ENCODE data around the gene PTPRT. TPM values are rescaled to one million over a fixed set of nuclear protein-coding genes. Genes with fewer than 3 reads are reported as not detected.

The PTPRT gene
- polyA plus RNA-seq, 1 donor: 1.9 TPM

DNA sequence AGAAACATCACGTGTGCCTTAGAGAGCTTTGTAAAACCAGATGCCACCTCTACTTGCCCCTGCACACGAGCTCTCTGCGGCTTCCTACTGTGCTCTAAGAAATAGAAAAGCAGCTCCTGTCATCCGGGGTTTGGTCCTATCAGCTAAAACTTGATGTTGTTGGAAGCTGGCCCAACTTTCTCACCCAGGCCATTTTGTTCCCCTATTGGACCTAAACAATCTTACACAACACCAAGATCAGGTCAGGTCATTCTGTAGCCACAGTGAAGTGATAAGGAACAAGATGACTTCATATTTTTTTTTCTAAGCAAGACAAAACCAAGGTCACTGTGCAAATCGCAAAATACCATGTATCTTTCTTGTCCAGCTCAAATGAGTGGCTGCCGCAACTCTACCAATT is 486.0 kb downstream of the PTPRT start:
- no peak for DNase-seq

DNA sequence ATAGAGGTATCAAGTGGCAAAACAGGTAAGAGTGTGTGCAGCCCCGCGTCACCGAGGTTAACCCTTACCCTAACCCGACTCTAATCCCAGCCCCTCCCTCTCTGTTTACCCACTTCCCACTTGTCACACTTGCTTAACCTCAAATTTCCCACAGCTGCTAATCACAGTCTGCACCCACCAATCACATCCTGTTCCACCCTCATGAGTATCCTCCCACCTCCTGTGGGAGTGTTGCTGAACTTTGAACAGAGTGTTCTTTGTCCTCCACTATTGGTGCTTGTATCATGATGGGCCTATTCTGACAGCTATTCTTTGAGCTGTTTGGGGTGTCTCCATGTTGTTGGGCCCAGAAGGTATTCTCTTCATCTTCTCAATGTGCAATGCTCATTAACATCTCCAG is 487.8 kb downstream of the PTPRT start:
- no peak for DNase-seq

DNA sequence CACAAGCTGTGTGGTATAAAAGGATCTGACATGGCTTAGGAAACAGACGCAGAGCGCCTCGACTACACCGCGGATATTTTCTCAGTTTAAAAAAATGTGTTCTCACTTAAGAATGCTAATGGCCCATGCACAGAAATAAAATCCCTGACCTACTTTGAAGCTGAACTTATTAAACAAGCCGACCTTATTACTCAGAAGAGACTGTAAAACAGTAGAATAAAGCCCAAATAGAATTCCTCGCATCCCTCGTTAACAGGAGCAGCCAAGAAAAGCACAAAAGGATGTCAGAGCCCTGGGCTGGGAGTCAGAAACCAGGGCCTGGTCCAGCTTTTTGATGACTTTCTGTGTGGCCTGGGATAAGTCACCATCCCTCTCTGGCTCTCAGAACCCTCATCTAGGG is 489.3 kb downstream of the PTPRT start:
- DNase-seq: no peak

DNA sequence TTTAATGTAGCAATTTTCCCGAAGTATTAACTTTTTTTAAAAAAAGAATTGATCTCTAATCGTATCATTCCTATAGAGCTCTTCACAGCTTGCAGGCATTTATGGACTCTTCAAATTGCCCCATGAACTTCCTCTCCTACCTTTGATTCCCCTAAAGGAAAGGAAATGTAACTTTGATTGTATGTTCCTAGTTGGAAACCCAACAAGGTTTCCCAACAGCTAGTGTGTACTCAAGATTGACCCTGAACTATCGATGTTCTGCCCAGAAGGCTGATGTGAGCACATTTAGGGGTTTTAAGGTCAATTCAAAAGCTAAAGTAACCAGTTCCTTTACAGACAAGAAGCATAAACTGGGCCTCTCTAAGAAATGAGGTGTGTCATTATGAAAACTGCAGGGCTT is 491.7 kb downstream of the PTPRT start:
- no peak for DNase-seq

DNA sequence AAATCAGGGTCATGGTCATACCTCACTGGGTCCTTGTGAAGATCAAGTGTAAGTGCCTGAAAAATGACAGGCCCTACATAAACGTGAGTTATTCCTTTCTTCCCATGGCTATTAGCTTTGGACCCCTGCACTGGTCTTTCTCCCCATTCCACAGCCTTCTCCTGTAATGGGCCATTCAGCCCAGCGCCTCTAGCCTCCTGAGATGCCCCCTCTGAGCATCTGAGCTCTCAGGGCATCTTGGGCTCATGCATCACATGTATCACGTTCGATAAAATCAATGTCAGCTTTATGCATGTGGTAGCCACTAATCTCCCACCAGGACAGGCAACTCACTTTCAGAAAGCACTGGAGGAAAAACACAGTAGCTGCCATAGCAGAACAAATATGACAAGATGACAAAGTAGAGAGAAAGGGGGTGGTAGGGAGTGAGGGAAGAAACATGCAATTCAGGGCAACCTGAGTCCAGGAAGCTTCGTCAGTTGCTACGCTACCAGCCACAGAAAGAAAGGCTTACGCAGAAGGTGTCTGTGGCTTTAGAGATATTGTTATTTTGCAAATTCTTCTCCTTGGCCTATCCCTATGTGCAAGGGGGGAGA is 498.8 kb downstream of the PTPRT start:
- DNase-seq: no peak

DNA sequence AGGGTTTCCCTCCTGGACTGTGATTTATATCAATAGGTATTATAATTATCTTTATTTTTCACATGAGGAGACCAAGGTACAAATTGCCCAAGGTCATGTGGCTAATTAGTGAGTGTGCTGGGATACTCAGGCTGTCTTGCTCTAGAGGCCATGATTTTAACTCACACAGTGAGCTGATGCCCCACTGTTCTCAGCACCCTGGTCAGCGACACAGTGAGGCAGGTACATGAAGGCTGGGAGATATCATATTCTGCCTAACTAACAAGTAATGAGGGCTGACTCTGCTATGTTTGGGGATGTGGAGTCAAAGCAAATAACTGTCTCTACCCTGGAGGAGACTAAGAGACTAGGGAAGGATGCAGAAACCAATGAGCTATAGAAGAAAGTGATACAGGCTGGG is 501.1 kb downstream of the PTPRT start:
- peak; percentile 11 for DNase-seq

DNA sequence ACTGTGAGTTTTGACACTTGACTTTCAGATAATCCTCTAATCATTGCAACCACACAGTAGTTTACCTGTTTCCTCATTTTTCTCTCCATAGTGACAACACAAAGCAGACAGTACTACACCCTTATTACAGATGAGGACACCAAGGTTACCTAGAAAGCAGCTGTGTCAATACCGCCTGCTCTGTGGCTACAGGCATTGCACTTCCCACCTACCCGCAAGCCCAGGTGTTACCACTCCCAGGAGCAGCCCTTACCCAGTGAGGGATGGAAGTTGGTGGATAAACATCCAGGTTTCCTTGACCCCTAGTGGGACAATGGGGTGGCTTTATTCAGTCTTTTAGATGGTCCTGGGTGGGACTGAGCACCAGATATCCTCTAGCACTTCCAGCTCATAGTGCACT is 503.6 kb downstream of the PTPRT start:
- DNase-seq: no peak

DNA sequence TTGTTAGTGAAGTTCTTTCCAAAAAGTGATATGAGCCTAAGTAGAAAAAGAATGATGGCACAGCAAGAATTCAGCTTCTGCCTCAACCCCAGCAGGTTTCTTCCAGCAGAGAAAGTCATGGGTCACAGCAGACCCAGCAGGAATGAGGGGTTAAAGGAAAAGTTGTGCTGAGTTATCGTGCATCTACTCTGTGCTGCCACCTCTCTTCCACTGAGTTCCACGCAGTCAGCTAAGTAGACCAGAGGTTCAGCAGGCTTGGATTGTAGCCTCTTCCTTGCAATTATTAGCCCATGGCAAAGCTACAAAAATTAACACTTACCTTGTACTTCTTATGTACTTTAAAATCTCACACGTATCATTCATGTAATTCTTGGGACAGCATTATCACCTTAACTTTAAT is 510.8 kb downstream of the PTPRT start:
- DNase-seq: no peak

DNA sequence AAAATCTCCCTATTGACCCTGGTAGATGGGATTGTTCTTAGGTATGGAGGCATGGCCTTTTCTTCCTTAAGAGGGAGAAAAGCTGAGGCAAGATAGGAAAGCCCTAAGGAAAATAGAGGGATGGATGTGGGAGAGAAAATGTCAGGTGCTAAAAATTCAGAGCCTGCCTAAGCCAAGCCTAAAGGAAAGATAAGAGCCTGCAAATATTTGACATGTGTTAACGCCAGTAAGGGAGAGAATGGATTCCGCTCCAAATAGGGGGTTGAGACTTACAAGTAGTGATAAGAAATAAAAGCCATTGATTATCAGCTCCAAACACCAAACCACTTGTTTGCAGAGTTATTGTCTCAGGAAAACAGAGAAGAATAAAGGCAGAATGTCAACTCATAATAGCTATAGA is 533.6 kb downstream of the PTPRT start:
- DNase-seq: no peak

DNA sequence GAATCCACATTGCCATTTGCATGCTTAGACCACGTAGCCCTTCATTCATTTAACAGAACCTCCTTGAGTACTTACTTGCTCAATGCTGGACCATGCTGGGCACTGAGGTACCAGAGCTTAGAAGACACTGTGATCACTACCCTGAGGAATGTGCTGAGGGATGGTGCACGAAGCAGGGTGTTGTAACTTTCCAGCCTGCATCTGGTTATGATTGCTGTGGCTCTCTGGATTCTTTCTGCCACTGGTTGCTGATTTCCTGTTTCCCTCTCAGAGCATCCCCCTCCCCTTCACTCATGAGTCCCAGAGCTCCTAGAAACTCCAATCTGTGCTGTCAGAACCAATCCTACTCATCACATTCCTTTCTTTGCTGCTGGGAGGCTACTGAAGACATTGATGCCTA is 537.4 kb downstream of the PTPRT start:
- DNase-seq: no peak

DNA sequence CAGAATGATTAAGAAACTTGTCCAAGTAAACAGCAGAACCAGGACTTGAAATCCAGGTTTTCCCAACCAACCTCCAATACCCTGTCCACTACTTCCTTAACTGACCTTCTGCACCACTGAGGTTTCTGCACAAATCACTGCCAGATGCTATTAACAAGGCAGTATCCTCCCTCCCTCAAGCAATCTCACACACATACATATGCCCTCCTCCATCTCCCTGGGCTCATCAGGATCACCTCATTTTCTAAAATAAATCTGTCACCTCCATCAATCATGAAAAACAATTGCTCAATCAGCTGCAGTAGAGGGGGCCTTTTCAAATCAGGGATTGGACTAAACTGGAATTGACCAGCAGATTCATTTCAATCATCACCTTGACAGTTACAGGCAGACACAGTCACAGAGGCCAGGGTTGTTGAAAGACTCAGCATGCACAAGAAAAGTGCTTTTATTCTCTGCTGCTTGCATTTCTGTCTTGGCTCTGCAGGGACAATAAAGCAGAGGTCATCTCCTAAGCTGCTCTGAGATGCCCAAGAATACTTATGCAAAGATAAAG is 539.4 kb downstream of the PTPRT start:
- no peak for DNase-seq

DNA sequence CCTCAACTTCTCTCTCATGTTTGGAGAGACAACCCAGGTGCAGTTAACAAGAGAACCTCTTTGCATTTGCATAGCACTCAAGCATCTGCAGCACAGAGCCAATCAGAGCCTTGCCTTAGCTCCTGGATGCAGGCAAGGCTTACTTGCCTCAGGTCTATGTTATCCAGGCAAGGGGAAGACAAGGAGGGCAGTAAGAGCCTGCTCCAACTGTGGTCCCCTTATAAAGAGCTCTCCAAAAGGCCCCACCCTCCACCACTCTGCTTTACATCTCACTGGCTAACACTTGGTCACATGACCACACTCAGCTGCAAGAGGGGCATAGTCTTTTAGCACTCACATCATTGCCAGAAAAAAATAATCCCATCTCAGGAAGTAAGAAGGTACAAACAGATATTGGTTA is 540.0 kb downstream of the PTPRT start:
- no peak for DNase-seq

DNA sequence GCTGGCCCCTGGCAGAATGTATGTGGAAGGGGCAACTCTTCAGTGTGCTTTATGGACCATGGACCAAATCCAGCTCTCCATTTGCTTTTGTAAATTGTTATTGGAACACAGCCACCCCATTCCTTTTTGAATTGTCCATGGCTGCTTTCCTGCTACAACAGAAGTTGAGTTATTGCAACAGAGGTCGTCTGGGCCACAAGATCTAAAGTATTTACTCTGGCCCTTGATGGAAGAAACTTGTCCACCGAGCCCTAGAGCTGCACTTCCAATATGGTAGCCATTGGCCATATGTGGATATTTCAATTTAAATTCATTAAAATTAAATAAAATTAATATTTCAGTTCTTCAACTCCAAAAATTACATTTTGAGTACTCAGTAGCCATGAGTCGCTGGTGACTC is 543.5 kb downstream of the PTPRT start:
- no peak for DNase-seq

DNA sequence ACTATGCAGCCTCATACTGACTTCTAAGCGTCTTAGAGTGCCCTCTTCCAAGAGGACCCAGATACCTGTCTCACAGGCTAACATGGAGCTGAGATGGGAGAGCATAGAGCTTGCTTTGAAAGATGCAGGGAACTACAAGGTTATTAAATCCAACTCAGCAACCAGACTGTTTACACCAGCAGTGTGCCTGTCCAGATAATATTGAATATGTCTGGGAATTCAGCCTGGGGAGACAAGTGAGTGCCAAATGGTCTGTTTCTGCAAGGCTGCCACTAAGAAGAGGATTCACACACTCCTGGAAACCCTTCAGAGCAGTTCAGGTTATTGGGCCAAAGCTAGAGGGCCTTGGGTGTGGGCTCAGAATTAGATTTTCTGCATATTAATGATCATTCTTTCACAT is 547.8 kb downstream of the PTPRT start:
- DNase-seq: no peak

DNA sequence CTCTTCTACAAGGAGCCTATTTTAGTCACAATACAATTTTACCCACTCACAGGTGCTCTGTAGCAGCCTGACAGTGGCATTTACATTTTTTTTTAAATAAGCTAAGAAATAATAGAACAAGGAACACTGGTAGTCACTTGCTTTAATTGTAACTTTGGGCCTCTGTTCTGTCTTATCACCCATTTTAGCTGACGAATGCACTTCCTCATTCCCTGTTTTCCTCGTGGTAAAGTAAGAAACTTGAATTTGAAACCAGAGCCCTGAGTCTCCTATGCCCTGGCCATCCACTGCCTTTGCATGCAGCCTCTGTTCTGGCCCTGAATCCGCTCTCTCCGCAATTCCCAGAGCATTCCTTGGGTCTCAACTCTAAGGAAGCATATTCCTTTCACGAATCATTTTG is 550.6 kb downstream of the PTPRT start:
- no peak for DNase-seq

DNA sequence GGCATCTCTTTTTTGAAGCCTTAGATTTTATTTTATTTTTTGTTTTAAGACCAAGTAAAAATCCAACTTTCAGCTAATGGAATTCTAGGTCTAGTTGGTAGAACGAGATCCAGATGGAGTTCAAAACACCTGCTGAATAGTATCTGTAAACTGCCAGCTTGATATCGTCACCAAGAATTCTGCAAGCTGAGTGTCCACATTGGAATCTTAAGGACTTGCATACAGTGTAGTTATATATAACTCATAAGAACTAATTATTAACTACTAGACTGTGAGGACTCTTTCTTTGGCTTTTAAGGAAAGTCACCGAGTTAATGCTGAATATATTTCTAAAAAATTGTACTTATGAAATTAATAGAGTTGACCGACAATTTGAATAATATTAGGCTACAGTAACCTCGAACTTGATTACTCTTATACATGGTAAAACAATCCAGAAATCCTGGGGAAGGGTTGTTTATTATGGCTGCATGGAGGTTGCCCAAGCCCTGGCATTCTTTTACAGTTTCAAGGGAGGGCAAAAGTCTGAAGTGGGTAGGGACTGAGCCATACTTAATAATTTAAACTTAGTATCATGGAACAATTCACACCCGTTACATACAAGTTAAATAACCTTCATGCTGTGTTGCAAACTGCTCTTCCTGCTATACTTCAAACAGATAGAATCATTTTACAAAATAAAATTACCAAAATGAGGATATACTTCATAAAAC is 553.9 kb downstream of the PTPRT start:
- no peak for DNase-seq

DNA sequence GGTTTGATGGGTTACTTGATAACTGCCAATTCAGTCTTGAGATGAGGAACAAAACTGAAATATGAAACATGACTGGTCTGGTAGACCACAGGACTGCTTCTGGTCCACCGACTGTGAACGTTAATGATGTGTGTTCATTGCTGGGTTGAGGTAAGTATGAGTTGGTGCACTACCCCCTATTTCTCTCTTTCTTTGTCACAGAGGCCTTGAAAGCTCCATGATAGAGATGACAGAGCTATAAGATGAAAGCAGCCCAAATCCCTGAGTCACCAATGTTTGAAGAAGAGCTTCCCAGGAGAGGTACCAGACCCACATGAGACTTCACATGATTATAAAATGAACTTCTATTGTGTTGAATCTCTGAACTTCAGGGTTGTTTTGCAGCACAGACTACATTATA is 555.5 kb downstream of the PTPRT start:
- DNase-seq: no peak

DNA sequence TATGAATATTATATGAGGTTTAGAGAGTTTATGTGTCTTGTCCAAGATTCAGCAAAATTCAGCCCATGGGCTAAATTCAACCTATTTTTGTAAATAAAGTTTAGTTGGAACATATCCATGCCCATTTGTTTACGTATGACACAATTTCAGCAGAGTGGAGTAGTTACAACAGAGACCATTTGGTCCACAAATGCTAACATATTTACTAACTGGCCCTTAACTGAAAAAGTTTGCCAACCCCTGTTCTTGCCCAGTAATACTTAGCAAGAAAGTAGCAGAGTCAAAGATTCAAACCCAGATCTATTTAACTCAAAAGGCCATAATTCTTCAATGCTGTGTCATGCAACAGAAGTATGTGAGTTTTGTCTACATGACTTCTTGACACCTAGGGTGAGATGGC is 561.0 kb downstream of the PTPRT start:
- no peak for DNase-seq

DNA sequence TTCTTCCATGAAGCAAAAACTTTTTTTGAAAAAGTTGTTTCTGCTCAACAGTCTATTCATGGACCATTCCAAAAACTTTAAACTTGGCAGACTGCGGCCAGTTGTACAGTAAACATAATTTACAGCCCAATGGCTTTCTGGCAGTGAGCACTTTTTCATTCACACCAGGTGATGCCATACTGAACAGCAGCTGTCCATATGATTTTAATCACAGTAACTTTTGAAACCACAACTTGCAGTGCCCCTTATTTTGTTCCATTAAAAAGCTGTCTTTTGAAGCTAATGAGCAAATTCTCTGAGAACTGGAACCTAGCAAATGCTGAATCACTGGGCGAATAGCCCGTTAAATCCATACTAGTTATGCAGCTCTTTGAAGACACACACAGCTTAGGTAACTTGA is 576.6 kb downstream of the PTPRT start:
- DNase-seq: peak; percentile 12

DNA sequence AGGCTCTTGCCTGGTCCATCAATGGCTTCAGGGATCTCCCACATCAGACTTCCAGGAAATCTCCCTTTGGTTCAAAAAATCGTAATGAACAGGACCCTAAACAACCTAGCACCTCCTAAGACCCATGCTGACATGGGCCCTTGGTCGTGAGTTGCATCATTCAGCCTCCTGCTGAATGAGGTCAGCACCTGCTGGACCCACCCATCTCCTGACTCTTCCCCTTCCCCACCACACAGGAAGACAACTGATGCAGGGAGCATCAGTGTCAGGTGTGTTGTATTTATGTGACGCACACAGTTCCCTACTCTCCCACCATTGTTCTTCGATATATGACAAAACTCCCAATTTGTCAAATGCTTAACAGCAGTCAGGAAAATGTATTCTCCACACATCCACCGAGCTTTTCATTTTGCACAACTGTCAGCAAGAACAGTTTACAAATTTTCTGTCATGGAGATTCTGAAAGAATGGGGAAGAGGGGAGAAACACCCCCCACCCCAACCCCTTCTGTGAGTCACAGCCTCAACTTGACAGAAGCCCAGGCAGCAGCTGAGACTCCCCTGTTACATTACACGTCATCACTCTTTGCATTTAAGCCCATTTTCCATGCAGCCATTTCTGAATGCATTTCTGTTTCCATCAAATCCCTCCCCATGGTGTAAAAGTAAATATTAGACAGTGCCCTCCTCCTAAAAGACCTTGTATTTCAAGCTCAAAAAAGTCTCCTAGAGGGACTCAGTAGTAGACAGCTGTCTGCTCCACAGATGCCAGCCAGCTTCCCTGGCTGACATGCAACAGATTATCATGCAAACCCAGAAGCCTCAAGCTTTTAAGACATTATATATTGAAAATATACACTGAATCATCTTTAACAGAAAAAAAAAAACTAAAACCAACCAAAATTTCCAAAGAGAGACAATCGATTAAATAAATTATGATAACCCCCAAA is 577.5 kb downstream of the PTPRT start:
- DNase-seq: no peak

DNA sequence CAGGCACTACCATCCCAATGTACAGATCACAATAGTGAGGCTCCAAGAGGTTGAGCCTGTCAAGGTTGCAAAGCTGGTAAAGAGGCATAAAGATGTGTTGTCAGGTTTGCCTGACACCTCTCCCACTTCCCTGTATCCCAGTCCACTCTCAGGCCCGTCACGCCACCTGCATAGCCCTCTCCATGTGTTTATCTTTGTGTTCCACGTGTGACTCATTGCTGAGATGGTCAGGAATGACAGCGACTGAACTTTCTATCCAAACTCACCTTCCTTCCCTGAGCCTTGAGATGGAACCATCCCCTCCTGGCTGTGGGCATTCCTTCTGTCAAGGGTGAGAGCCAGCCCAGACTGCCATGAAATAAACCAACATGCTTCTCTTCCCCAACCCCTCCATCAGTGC is 578.3 kb downstream of the PTPRT start:
- DNase-seq: no peak

DNA sequence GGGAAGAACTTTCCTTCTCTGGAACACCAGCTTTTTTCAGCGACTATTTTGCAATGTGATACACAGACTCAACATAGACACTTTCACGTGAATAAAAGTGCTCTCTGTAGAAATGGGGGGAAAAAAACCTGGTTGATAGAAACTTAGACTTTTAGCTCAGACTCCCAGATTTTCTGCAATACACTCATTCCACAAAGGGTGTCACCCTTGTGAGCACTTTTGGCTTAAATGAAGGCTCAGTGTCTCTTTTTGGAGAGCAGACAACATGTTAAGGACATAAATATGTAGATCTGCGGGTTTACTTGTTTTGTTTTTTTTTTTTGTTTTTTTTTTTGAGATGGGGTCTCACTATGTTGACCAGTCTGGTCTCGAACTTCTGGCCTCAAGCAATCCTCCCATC is 579.6 kb downstream of the PTPRT start:
- no peak for DNase-seq

DNA sequence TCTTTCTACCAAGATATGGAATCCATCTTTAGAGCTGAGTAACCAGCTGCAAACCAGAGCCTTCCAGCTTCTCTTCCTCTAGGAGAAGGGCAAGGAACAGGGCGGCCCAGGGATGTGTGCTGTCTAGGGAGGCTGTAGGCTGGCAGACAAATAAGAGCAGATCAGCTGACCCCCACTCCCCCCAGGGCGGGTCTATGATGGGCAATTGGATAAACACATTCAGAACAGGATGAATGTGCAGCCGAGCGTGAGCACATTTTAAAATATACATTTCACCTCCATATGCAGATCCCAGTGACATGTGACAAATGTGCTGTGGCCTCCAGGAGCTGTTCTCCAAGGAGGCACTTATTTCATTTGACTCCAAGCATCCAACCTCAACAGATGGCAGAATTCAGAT is 580.1 kb downstream of the PTPRT start:
- no peak for DNase-seq
